Prostate gland (tissue), 2 donors: ENCODE results near the gene C4orf33.

ENCODE experiments used
- POLR2A ChIP-seq: fragments of 450-650 bp; IDR thresholded peaks from one replicate; pipeline ENCODE4 v1.6.1; 2016; ENCODE audit warnings: antibody characterized with exemption, mild to moderate bottlenecking
- TF ChIP-seq, protein P1 (sequence below), 4 experiments: fragments of 200-600 bp in 2 of 4; fragments of 450-650 bp in 2 of 4; sonication (generic) in 2 of 4; IDR thresholded peaks; 1 replicate in 3 of 4; 2 replicates in 1 of 4; pipeline ENCODE4 v1.5.1; 2016 to 2019; ENCODE audit warnings: antibody characterized with exemption in 4 of 4, mild to moderate bottlenecking in 2 of 4, moderate library complexity in 2 of 4

DNA sequence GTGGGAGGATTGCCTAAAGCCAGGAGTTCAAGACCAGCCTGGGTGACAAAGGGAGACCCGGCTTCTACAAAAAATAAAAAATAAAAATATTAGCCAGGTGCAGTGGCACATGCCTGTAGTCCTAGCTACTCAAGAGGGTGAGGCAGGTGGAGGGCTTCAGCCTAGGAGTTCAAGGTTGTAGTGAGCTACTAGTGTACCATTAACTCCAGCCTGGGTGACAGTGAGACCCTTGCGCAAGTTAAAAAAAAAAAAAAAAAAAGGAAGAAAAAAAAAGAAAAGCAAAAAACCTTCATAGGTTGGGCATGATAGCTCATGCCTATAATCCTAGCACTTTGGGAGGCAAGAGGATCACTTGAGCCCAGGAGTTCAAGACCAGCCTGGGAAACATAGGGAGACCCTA, 8.4 kb upstream of the C4orf33 start:
- TF ChIP-seq, protein P1, sequence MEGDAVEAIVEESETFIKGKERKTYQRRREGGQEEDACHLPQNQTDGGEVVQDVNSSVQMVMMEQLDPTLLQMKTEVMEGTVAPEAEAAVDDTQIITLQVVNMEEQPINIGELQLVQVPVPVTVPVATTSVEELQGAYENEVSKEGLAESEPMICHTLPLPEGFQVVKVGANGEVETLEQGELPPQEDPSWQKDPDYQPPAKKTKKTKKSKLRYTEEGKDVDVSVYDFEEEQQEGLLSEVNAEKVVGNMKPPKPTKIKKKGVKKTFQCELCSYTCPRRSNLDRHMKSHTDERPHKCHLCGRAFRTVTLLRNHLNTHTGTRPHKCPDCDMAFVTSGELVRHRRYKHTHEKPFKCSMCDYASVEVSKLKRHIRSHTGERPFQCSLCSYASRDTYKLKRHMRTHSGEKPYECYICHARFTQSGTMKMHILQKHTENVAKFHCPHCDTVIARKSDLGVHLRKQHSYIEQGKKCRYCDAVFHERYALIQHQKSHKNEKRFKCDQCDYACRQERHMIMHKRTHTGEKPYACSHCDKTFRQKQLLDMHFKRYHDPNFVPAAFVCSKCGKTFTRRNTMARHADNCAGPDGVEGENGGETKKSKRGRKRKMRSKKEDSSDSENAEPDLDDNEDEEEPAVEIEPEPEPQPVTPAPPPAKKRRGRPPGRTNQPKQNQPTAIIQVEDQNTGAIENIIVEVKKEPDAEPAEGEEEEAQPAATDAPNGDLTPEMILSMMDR (IDR thresholded peaks at IDR 0.05) = no peak
- TF ChIP-seq POLR2A = no peak
